ENCODE results near the gene PPM1H.

Gene PPM1H

GRCh38 chr12:62726471-62726980 lies 208.4 kb downstream of the PPM1H start:
- no peak for ATAC-seq

- no peak for ATAC-seq
Observed at GRCh38 chr12:62725781-62726180, 209.2 kb downstream of the PPM1H start.

- ATAC-seq, result no peak
Observed at GRCh38 chr12:62724947-62725451, 210.0 kb downstream of the PPM1H start.

- no peak for ATAC-seq
Observed at GRCh38 chr12:62724285-62724684, 210.7 kb downstream of the PPM1H start.

DNA sequence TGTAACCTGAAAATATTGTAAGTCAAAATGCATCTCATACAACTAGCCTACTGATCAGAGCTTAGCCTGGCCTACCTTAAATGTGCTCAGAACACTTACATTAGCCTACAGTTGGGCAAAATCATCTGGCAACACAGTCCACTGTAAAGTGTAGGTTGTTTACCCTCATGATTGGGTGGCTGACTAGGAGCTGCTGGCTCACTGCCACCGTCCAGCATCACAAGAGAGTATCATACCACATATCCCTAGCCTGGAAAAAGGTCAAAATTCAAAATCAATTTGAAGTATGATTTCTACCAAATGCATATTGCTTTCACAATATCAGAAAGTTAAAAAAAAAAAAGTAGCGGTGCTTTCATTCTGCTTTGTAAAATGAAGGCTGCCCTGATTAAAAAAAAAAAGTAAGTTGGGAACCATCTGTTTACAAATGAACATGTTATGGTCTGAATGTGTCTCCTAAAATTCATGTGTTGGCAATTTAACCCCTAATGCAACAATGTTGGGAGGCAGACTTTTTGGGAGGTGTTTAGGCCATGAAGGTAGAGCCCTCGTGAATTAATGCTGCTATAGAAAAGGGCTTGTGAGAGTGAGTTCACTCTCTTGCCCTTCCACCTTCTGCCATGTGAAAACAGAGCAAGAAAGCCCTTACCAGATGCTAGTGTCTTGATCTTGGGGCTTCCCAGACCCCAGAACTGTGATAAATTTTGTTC lies 211.8 kb downstream of the PPM1H start:
- ATAC-seq, result no peak

DNA sequence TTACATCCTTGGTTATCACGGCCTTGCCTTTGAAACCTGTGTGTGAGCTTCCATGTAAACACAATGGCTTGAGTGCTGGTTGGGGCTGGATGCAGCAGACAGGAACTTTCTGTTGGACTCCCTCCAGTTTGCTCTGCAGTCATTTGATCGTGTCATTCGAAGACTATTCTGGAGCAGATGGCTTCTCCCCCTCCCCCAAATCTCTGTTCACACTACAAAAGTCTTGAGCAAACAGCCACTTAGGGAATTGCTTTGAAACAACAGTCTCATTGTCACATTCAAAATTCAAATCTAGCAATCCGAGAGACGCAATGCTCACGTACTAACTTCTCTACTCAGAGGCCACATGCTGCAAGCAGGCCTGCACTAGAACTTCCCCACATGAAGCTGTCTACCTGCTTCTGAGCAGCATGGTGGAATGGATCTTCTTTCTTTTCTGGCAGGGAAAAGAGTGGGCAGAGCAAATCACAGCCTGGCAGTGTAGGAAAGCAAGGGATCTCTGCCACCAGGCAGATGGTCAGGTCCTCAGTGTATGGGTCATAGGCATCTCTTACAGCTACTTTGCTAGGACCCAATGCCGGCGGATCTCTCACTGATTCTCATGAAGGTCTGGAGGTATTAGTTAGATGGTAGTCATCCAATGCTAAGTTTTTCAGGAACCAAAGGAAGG lies 214.2 kb downstream of the PPM1H start:
- no peak for ATAC-seq

DNA sequence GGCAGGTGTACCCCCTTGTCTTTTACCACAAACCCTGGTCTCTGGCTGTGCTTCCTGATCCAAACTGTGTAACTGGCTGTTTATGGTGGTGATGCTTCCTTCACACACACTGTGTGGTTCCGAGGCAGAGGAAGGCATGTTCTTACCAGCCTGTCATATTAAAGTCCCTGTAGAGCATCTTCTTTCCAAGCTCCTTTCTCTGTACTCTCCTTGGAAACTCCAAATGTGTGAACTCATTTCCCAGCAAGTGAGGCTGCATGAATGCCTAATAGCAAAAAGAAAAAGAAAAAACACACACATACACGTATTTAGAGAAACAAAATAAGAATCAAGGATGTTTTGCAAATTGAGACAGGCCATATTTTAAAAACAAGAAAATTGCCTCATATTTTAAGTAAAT lies 214.9 kb downstream of the PPM1H start:
- no peak for ATAC-seq

GRCh38 chr12:62718762-62719426 lies 216.1 kb downstream of the PPM1H start:
- ATAC-seq, result no peak

DNA sequence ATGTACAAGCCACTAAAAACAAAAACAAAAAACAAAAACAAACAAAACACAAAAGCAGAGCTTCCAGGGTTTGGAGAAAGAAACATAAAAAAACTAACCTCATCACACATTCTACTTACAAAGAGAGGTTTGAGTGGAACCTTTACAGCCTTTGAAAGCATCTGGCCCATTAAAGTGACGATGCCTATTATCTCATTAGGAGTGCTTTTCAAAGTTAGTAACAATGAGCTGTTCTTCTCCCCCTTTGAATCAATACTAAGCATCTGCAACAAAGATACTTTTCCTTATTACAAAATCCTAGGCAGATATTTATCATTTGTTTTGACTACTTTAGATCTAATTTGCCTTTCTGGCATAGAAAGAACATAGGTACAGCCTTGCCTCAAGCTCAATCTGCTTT lies 217.3 kb downstream of the PPM1H start:
- no peak for ATAC-seq

- no peak for ATAC-seq
Observed at GRCh38 chr12:62716866-62717525, 218.0 kb downstream of the PPM1H start.

- ATAC-seq, result no peak
Observed at GRCh38 chr12:62716037-62716436, 218.9 kb downstream of the PPM1H start.

DNA sequence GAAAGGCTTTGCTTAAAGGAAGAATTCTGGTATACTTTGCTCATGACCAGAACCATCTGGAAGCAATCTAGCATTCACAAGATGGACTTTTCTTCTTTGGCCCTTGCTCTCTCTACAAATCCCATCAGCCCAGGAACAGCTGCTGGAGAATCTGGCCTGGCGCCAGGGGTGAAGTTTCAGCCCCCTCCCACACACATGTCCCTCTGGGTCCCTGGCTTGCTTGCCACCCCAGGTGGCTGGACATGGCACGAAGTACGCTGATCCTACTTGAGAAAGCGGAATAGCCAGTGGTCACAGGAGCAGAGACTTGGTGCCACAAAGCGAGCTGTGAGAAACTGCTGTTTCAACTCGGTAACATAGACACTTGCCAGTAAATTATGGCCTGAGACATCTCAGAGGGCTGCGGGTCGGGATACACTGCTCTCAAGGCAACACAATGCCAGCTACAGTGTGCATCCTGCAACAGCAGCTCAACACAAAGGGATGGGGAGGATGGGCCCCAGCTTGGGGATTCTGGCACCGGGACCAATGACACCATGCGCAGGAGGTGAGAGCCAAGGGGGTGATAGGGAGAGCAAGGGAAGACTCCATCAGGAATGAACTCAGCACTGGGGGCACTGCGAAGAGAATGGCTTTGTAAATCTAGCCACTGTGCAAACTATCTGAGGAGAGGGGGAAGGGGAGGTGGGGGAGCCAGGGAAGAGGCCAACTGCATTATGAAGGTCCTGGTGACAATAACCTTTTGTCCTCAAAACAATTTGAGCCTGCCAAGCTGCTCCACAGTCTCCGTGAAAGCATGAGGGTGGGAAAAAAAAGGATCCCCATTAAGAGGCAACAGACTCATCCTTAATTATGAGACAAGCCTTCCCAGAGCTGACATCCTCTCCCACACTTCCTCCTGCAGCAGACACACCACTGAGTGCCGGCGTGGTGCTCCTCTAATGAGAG lies 219.9 kb downstream of the PPM1H start:
- ATAC-seq, result no peak

- ATAC-seq, result no peak
Observed at GRCh38 chr12:62714181-62714773, 220.7 kb downstream of the PPM1H start.

DNA sequence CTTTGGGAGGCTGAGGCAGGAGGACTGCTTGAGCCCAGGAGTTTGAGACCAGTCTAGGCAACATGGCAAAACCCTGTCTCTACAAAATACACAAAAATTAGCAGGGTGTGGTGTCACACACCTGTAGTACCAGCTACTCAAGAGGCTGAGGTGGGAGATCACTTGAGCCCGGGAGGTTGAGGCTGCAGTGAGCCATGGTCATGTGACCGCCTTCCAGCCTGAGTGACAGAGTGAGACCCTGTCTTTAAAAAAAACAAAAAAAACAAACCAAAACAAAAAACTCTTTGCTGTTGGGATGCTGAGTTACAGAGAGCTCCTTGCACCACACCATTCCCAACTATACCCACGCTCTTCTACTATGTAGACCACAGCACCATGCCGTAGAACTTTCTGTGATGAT lies 221.2 kb downstream of the PPM1H start:
- ATAC-seq, result no peak

- ATAC-seq, result no peak
Observed at GRCh38 chr12:62712681-62713573, 222.0 kb downstream of the PPM1H start.

DNA sequence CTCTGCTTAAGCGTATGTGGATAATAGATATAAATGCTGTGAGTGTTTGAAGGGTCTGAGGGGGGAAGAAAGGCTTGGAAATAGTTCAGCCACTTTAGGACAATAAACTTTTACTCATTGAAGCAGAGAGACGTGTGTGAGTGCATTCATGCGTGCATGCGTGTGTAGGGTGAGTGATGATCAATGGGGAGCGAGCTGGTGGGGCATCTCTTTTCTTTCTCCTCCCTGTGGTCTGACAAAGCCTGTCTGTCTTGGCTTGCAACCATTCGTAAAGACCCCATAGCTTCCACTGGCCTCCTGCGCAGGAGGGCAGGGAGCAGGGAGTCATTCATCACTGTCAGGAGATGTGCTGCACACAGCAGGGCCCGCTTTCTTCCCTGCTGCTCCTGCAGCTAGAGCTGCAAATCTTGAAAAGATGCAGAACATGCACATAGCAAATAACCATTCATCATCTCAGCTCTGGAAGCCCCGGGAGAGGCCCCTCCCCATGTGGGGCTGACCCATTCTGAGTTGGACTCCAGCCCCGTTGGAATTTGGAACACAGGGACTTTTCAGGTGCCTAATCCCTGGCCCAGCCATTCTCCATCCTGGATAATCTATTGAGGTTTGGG lies 223.2 kb downstream of the PPM1H start:
- ATAC-seq, result no peak

DNA sequence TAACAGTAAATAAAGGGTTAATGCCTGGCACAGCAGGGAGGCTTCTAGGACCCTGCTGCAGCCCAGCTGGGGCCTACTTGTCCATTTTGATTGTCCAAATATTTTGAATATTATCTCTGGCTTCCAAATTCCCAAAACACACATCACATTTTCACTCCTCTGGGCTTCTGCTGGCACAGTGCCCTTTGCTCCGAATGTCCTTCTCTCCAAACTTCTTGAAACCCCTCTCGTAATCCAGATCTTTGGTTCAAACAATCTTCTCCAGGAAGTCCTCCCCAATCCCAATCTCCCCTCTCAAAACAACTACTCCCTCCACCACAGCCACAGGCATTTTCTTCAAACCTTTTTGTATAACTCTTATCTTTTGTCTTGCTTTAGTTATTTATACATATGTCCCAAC lies 225.6 kb downstream of the PPM1H start:
- no peak for ATAC-seq

DNA sequence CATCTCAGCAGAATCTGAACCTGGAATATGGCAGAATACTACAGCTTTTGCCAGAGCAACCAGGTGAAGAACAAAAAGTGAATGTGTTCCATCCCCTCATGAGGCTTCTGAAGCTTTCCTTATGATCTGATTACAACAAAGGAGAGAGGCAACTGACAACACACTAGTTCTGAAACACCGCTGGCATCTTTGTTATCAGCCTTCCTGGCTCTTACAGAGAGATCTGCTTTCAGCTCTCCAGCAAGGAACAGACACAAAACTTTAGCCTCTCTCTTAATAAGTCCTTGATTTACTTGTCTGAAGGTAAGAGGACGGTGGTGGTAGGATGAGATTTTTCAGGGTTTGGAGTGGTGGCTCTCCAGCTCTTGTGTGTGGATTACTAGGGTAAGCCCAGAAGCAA lies 227.0 kb downstream of the PPM1H start:
- no peak for ATAC-seq

DNA sequence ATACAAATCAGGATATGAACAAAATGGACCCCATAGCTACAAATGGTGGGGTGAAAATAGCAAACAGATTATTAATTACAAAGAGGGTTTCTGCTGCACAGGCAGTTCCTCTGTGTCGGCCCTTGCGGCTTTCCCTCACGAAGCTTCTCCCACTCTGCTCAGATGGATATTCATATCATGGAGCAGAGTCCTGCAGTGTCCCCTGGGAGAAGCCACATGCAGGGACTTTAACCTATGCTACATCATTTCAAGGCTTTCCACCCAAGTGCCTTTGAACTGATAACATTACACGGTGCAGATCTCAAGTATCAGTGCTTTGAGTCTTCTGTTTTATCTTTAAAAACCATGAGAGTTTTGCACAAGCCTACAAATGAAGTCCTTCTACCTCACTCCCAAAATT lies 229.1 kb downstream of the PPM1H start:
- ATAC-seq, result no peak

DNA sequence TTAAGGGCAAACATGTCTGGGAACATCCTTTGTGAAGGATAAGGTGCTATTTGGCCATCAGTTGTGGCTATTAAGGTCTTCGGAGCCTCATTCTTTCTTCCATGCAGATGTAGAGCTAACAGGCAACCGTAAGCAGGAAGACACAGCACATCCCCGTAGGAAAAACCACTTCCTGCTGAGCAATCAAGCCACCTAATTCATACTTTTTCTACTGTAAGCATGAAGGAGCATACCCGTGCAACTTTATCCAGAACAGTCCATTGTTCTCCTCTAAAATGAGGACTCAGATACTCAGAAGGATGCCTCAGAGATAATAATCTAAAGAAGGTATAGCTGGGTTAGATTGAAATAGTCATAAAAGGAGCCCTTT lies 232.0 kb downstream of the PPM1H start:
- no peak for ATAC-seq
